GM19238 (cell line): ENCODE data around the gene PLA2G2A.
"Not testable (repeated sequence)": the region's sequence is repeated elsewhere in the genome, so short reads cannot be mapped to it uniquely, and the experiment has no call there.

ENCODE experiments used
- DNase-seq: peaks from one replicate; pipeline ENCODE4 v3.0.0; 2011; ENCODE audit warnings: low spot score; ENCODE audit not compliant: insufficient read length

Gene PLA2G2A

DNA sequence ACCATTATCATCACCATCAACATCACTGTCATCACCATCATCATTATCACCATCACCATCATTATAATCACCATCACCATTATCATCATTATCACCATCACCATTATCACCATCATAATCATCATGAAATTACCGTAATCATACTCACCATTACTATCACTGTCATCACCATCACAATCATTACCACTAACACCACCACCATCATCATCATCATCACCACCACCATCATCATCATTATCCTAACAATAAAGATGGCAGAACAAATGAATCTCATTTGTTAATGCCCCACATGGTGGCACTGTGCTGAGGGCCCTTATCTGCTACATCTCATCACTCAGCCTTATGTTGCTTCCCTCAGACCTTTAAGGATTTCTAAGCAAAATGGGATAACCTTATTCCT lies 46.6 kb downstream of the PLA2G2A start:
- no peak for DNase-seq

DNA sequence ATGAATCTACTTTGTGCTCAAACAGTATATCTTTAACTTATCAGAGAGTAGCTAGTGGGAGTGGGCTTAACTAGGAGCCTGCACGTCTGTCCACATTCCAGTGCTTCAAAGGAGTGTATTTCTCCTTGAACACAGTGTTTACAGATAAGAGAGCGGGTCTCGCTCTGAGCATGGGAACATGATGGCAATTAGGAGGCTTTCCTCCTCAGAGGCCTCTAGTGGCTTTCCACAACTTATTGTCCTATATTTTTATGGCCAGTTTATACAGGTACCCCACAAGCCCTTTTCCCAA lies 52.3 kb downstream of the PLA2G2A start:
- DNase-seq, result not testable (repeated sequence)

DNA sequence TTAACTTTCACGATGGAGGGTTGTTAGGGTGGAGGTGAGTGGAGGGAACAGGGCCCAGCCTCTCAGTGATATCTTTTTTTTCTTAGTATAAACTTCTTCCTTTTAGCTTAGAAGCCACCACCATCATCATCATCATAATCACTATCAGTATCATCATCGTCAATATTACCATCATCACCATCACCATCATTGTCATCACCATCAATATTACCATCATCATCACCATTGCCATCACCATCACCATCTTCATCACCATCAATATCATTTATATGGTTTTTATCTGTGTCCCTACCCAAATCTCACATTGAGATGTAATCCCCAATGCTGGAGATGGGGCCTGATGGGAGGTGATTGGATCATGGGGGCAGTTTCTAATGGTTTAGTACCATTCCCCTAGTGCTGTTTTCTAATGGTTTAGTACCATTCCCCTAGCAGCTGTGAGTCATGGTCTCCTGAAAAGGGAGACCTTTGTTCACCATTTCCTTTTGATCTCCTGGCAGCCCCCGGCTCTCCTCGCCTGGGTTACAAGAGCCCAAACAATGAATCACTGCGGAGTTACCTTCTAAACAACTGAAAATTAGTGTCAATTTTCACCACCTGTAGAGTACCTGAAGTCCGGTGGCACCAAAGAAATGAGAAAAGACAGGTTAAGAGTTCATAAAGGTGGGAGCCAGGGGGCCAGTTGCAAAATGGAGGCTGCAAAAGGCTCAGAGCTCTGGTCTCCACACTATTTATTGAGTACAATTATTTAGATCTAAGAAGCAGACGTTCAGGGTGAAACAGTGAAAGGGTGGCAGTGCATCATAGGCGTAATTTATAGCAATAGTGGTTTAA lies 52.9 kb downstream of the PLA2G2A start:
- no peak for DNase-seq
